Epidermal melanocyte (primary cell): Measurements from ENCODE around the gene TNFAIP3.

ENCODE experiments used
- DNase-seq: peaks from one replicate; pipeline ENCODE4 v3.0.0; 2011; ENCODE audit warnings: low spot score; ENCODE audit not compliant: insufficient read length

The TNFAIP3 gene

DNA sequence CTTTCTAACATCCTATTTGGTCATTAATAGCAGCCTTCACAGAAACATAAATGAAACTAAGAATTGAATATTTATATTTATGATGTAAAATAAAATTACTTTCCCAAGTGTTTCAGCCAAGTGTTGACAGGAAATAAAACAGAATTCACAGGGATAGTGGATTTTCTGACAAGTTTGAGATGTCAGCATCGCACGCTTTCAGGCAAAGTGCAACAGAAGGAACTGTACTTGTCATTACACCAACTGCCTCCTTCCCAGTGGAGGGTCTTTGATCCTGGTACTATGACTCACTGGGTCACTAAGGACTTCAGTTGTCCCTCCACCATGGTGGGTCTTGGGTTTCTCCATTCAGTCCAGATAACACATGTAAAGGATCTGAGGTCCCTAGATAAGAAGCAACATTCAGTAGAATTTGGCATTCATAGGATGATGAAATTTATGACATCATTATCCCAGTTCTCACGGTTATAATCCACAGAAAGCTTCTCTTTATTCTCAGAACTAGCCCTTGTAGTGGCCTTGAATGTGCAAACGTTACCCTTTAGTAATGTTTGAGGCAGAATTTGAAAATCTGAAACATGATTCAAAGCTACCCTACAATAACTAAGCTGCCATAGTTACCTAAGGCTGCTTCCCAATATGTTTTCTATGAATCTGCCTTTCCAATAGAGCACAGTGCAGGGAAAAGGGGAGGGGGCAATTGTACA is 3.8 kb upstream of the TNFAIP3 start:
- no peak for DNase-seq

DNA sequence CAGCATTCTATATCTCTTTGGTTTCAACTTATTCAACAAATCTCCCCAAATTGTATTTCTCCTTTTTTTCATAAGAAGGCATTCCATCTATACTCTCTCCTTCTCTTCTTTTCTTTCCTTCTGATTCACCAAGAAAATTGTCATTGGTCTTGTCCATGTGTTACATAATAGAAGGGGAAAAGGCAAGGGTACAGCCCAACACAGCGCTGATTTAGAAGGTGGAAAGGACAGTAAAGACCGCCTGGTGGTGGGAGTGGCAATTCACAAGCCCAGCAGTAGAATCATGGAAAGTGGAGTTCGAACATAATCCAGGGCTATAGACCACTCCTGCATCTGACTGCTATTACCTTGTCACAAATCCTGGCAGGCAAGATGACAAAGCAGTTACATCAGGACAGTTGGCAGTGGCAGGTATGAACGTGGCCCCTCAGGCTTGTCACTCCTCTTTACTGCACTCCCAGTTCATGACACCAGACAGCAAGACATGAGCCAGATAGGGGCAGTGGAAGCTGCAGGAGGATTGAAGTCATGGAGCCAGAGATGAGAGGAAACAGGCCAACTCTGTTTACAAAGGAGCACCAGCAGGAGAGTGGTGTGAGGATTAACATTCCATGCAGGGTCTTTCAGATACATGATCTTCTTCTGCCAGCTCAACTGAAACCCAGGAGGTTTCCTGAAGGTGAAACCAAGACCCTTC is 2.1 kb upstream of the TNFAIP3 start:
- DNase-seq, result no peak

DNA sequence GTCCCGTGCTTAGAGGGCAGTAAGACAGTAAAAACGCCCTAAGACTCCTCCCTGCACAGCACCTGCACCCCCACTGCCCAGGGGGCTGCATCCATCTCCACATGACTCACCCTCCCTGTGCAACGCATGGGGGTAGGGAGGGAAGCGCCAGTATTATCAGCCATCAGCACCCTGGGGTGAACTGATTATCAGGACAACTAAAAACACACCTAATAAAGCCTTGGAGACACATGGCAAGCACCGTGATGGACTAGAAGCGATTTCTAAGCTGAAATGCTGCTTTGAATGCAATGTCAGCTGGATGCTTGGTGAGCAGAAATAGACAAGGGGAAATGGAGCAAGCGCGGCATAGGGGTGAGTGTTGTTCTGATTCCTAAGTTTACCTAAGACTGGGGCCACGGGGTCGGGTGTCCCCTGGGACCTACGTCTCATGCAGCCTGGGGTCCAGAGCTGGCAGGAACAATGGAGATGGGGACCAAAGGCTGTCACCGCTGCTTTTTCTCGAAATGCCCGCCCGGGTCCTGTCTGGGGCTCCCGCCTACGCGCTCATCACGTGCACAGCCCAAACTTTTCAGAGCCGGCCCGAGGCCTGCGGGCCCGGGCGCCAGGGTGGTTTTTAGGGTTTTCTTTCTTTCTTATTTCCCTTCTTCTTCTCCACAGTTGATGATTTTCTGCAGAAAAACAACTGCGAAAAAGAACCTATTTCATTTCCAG is 702 bp upstream of the TNFAIP3 start:
- no peak for DNase-seq

DNA sequence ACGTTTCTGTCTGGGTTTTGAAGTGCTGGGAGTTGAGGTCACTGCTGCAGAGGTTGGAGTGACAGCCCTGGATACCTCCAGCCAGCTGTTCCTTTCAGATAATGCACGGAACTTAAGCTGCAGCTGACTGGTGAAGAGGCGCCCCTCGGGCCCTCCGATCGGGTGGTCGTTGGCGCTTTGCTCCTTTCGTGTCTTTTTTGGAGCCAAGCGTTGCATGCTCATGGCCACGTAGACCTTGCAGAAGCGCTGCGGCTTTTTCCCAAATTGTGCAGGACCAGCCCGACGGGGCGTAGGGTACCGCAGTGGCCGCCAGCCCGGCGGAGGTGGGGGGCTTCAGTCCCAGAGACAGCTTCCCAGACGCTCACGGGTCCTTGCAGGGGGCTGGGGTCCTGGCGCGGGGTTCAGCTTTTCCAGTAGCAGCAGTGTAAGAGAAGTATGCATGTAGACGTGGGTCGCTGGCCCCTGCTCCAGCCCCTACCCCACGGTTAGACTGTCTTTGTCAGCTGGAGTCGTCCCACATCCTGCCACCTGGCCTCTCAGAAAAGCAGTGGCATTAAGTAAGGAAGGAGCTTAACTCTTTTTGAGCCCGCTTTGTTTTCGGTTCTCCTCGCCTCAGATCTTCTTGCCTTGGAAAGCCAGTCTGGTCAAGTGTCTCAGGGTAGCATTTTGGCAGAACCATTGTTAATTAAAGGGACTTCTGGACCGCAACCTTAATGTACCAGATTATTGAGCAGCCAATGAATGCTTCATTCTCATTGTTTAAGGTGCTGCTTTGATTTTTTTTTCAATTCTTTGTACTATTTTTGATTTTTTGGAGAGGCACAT is 838 bp downstream of the TNFAIP3 start:
- no peak for DNase-seq

DNA sequence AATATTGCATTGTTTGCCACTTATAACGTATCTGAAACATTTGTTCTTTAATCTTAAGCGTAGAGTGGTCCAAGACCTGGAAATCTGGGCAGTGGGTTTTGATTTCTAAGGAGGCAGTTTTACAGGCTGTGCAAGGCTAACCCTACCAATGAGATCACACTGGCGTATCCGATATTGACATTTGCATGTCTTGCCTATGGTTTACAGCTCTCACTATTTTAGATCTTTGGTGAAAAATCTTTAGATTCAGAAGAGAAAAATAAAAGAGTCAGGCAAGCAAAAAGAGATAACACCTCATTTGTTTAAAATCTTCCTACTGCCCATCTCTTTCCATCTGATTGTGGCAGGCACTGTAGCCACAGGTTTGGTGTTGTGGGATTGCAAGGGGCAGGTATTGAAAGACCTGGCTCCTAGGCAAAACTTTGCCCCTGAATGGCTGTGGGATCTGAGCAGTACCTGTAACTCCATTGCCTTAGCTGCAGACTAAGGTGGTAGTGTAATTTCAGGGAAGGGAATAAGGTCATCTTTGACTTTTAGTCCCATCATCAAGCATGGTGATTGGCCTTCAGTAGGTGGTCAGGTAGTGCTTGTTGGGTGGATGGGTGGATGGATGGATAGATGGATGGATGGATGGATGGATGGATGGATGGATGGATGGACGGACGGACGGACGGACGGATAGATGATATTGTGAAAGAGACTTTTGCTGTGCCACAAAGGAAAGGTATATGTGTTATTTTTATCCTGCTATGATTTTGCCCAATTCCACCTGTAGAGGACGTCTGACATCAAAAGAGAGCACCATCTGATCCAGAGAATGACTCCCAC is 1.9 kb downstream of the TNFAIP3 start:
- DNase-seq, result no peak

DNA sequence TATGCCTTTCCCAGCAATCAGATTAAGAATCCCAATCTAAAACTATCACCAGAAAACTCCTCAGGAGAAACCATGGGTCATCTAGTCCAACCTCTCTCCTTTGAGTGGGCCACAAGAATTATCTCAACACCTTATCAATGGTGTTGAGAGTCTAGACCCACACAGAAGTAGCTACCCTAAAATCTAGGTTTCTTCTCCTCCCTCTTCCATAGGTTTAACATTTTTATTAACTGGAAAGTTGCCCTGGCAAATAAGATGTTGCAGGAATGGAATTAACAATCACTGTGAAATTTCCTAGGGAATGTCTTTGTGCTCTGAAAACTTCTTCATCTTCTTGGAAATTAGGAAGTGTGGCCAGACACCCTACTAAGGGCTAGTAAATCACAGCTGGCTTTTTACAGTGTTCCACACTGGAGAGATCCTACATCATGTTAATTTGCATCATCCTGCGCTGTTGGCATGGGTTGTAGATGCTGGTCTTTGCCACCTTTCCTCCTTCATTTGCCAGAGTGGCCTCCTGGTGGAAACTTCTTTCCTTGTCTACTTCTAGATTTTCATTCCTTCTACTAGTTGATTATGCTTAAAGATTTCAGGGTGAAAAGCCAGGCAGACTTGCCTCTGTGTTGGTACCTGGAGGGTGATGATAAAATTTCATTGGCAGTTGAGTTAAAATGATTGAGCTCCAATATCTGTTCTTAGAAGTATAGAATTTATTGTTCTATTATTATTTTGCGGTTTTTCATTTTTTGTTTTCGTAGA is 2.7 kb downstream of the TNFAIP3 start:
- DNase-seq, result no peak

DNA sequence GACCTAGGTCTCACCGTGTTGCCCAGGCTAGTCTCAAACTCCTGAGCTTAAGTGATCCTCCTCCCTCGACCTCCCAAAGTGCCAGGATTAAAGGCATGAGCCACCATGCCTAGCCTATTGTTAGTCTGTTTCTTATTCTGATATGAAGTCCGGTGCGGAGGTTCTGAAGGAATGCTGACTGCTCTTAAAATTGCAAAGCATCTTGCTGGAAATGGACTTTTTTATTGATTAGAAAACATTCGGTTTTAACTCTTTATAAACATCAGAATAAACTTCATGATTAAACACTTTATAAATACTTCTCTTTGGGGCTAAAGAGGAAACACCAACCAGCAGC is 3.2 kb downstream of the TNFAIP3 start:
- no peak for DNase-seq

DNA sequence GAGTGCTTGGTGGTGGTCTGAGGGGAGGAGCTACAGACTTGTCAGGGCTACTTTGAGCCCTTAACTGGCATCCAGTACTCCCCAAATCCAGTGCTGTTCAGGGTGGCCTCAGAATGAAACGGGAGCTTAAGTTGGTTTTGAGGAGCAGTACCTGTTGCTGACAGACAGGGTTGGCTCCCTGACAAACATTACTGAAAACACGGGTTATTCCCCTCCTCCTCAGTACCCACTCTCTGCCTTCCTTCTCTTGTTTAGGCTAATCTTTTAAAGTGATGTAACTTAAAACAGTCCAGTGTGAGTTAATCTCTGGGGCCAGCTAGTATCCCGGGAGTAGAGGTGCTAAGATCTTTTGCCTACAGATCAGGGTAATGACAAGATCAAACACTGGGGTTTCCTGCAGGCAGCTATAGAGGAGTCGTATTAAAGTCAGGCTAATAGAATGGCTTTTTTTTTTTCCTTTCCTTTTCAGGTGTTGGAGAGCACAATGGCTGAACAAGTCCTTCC is 3.7 kb downstream of the TNFAIP3 start:
- no peak for DNase-seq

DNA sequence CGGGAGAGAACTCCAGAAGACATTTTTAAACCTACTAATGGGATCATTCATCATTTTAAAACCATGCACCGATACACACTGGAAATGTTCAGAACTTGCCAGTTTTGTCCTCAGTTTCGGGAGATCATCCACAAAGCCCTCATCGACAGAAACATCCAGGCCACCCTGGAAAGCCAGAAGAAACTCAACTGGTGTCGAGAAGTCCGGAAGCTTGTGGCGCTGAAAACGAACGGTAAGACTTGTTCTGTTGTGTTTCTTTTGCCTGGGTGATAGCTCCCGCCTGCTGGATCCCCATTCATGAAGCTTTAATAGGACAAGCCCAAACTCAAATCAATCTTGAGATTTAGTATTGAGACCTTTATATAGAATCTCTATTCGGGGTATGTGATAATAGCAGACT is 4.2 kb downstream of the TNFAIP3 start:
- DNase-seq, result no peak

DNA sequence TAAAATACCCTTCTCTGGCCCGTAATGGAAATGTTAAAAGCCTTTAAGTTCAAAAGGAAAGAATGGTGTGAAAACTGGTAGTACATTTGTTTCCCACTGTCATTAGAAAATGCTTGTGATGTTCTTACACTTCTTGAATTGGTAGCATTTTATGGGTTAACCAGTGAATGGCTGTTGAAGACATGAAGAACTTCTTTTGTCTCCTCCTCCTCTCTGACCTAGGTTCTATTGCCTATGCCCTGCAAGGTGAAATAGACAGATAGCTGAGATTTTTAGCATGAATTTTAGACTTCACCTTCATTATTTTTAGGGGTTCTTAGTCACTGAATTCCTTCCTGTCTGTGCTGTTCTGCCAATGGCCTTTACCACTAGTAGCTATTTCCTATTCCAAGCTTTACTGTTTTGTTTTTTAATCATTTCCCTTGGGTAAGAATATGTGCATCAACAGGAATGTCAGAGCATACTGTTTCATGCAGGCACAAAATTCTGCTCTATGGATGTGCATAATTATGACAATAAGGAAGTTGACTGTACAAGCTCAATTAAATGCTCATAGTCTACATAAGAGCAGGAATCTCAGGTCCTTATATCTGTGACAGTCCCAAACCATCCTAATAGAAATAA is 4.9 kb downstream of the TNFAIP3 start:
- DNase-seq, result no peak

DNA sequence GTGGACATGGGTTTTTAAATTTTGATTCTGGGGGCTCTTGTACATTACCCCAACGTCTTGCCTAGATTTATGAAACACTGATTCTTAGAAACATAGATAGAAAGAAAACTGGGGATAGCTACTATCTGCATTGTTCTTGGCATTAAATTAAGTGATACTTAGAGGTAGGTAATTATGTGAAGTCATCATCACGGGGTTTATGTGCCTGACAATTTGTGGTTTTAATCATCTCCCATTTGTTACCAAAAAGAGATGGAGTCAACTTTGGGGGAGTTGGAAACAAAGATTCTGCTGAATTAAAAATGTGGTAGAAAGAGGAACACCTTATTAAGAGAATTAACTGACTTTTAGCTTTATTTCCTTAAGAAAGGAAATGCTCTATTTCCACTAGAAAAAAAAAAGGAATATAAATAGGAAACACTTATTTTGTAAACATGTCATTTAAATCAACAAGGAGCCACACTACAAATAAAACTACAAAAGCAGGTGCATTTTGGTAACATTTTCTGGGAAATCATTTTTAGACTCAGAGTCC is 5.6 kb downstream of the TNFAIP3 start:
- DNase-seq, result no peak

DNA sequence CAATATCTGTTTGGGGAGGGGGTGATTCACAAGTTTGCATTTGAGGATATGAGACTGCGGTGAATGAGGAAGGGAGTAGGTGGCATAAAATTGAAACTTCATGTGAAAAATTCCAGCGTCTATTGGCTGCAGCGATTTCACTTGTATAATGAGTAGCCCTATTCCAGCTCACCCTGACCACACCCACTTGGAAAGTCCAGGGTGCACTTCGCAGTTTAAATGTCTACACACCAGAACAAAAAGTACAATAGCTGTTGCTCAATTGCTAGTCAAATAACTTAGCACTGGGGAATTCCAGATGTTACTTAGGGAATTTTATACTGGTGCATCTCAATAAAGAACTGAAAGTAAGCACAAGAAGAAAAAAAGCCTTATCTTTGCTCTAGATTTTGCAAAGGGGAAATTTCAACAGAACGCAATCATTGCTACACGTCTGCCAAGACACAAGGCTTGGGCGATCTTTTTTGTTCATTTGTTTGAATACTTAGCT is 6.3 kb downstream of the TNFAIP3 start:
- DNase-seq, result no peak

DNA sequence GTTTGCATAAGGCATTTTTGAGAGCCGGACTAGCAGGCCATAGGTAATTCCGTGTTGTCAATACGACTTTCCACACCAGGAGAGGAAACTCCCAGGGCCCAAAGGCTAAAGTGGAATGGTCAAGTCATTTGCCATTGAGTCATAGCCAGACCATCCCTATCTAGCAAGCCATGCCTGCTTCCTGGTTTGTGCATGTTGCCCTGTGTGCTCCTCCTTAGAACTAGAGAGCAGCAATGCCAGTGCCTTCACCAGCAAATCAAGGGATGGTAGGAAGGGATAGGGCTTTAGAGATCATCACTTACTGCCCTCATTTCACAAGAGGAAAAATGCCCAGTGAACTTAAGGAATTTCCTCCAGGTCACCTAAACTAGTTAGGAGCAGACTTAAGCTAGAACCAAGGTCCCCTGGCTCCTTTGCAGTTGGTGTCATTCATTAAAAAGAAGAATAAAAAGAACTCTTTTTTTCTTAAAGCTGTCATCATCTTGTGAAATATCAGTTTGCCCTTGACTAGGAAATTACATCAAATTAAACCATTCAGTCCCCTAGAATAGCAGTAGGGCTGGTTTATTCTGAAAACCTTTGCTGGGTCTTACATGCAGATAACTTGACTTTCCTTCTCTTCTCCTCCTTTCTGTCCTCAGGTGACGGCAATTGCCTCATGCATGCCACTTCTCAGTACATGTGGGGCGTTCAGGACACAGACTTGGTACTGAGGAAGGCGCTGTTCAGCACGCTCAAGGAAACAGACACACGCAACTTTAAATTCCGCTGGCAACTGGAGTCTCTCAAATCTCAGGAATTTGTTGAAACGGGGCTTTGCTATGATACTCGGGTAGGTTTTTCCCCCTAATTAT is 7.4 kb downstream of the TNFAIP3 start:
- DNase-seq, result no peak

DNA sequence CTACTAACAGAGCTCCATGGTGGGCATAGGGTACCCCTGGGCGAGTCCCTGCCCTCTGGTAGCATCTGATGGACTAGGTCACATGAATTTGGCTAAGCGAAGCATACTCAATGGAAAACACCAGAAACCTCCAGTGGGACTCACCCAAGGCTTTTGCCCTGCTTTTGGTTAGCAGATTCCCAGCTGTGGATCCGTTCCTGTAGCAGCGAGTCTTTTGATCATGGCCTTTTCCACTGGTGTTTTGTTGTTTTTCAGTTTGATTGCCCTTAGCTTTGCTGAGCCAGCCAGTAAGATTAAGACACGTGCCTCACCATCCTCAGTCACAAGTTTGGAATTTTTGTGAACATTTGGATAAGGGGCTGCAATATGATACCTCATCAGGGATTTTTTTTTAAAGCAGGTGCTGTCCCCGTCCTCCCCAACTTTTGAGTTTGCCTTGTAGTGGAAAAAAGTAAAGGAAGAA is 8.0 kb downstream of the TNFAIP3 start:
- DNase-seq, result no peak

DNA sequence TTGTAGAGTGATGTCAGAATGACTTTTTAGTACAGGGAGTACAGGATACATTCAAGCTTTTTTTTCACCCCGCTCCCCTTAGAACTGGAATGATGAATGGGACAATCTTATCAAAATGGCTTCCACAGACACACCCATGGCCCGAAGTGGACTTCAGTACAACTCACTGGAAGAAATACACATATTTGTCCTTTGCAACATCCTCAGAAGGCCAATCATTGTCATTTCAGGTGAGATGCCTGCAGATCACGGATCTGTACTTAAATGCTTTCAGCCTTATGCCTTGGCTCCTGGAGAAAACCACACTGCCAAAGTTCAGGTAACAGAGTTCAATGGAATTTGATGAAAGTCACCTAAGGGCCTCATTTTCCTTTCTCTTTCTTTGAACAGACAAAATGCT is 8.5 kb downstream of the TNFAIP3 start:
- no peak for DNase-seq

DNA sequence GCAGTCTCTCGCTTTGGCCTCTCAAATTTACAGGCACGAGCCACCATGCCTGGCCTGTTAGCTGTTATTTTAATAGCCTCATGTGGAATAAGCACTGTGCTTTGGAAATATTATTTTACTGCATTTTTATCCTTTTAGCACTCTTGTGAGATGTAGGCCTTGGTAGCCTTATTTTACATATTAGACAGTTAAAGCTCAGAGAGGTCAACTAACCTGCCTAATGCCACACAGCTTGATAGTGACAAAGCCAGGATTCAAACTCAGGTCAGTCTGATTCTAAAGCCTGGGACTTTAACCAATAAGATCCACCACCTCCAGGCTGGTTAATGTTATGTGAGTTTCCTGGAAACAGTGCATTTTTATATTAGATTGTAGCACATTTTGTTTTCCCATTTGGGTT is 9.5 kb downstream of the TNFAIP3 start:
- DNase-seq, result no peak

DNA sequence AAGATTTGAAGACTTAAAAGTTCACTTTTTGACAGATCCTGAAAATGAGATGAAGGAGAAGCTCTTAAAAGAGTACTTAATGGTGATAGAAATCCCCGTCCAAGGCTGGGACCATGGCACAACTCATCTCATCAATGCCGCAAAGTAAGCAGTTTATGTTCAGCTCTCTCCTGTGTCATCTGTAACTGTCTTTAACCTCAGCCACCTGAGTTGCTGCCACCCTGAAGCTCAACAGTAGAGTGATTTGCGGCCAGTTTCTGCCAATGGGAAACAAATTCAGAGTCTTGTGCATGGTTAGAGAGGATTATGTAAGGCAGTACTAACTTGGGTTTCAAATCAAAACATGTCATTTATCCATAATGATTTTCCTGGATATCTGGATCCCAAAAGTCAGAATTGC is 10.1 kb downstream of the TNFAIP3 start:
- no peak for DNase-seq

DNA sequence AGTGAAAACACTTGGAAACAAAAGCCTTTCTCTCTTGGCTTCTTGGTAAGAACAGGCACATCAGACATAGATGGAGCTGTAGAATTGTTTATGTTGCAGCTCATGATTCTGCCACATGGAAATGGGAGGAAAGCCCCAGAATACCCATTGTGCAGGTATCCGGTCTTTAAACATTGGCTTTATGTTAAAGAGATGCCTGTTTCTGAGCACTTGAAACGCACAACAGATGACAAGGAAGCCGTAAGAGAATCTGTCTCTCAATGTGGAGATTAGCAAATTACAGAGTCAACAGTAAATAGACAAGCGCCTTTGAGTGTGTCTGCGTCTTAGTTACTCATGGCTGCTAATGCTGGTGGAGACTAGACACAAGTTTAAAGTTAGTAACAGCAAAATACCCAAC is 10.5 kb downstream of the TNFAIP3 start:
- no peak for DNase-seq
